NCI-H524 treated with DMSO at 0.1 percent for 48 hours (cell line): Measurements from ENCODE around the gene UBALD2.
"Not testable (repeated sequence)": the region's sequence is repeated elsewhere in the genome, so short reads cannot be mapped to it uniquely, and the experiment has no call there.

Experiments used
- DNase-seq: peaks from one replicate; lab custom pipeline; 2025; lab: John Stamatoyannopoulos, UW

The UBALD2 gene

DNA sequence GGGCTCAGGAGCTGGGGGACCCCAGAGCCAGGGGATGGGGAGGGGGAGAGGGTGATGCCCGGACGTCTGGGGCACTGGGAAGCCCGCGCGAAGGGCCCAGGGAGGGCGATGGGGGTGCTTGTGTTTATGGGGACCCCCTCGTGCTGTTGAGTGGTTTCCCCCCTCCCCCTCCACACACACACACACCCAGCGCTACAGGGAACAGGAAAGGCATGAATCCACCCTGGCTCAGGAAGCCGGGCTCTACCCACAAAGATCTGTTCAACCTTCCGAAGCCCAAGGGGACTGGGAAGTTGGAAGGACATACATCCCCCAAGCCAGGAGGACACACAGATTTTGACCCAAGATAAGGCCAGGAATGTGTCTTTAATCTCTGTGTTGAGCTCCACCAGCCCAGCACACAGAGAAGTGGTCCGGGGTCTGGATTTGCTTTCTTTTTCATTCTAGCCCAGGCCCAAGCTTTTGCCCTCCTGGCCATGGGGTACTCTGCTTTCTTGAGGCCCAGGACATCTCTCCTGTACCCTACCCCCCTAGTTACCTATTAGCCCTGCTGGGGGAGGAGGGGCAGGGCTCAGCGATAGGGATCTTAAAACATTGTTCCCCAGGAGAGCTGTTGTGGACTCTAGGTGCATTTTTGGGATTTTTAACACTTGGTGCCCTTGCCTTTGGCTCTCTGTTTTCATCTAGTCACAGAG lies 1.2 kb downstream of the UBALD2 start:
- no peak for DNase-seq

DNA sequence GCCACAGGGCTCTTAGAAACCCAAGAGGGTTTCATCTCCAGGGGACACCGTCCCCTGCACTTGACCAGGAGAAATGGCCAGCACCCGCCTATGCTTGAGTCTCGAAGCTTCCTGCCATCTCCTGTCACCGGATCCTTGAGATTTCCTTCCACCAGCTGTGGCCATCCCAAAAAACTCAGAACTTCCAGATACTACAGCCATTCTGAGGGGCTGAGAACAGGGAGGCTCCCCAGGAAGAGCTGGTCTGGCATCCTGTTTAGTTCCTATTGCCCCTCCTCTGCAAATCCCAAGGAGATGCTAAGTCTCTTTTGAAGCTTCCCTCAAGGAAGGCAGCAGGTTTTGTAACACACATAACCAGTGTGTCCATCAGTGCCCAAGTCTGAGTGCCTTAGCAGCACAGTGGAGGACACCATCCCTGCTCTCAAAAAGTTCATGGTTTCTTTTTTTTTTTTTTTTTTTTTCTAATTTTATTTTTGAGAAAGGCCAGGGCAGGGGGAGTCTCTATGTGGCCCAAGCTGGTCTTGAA lies 2.0 kb downstream of the UBALD2 start:
- no peak for DNase-seq

DNA sequence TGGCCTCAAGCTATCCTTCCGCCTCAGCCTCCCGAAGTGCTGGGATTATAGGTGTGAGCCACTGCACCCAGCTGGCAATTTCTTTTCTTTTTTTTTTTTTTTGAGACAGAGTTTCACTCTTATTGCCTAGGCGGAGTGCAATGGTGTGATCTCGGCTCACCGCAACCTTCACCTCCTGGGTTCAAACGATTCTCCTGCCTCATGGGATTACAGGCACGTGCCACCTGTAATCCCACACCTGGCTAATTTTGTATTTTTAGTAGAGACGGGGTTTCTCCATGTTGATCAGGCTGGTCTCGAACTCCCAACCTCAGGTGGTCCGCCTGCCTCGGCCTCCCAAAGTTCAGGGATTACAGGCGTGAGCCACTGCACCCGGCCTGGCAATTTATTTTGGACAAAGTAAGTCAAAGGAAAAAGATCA lies 2.4 kb downstream of the UBALD2 start:
- DNase-seq = not testable (repeated sequence)

DNA sequence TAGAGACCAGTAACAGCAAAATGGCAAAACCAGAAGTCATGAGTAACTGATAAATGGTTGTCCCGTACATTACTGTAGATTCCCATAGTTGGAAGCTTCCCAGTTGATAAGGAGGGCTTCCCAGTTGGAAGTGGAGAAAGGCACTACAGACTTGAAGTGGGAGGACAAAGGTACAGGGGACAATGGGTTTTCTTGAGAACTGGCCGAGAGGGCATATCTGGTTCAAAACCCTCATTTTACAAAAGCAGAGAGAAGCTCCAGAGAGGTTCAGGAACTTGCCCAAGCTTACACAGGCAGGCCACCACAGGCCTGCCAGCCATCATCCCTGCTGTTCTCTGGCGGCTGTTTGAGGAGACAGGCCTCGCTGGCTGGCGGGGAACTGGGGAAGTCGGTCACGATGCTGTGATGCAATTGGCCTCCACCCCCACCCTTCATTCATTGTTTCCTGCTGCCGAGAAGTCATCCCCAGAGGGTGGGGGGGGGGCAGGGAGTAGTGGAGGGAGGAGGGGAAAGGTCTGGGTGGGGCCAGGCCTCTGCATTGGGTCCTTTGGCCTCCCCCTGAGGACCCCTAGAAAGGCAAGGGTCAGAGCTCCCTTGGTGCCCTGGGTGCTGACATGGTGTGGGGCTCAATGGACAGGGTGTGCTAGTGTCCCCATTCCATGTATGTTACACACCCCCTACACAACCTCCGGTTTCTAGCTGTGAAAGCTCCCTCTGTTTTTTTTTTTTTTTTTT lies 3.0 kb downstream of the UBALD2 start:
- DNase-seq = no peak

DNA sequence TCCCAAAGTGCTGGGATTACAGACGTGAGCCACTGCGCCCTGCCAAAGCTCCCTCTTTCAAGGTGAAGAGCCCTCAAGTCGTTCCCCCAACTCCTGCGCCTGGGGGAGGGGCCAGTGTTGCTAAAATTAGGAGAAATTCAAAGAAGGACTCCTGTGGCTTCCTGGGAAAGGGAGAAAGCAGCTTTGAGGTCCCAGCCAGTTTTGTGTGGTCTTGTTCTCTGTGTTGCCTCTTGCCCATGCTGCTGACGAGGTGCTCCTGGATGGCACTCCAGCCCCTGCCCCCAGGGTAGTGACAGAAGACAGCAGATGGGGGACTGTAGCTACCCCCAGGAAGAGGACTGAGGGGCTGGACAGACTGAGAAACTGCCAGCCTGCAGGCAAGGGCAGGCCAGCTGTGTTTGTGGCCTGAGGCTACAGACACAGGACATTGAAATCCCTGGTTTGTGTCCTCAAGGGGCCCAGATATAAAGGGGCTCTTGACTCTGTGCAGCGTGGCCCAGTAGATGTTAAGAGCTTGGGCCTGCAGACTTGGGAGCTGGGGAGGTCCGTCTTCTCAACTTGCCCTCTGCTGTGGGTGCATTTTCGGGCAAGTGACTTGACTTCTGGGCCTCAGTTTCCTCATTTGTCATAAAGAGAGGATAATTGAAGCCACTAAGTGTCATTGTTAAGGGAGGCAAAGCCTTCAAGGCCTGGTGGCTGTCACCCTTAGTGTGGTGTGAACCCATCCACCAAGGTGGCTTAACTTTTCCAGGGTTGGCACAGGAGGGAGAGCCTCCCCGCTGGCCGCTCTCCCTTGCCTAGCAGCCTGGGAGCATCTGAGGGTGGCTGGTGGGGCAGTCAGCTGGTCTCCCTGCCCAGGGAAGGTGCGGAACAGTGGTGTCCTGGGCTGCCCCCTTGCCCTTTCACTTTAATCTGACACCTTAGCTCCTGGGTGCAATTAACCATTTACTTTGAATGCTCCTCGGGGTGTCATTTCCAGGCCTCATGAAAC lies 4.1 kb downstream of the UBALD2 start:
- DNase-seq = no peak

DNA sequence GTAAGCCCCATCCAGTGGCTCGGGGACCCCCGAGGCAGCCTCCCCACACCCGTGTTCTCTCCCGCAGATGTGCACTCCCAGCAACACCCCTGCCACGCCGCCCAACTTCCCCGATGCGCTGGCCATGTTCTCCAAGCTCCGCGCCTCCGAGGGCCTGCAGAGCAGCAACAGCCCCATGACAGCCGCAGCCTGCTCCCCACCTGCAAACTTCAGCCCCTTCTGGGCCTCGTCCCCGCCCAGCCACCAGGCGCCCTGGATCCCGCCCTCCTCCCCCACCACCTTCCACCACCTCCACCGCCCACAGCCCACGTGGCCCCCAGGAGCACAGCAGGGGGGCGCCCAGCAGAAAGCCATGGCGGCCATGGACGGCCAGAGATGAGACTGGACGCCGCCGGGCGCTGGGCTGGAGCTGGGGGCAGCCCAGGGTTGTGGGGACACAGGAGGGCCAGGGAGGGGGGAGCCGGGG lies 5.0 kb downstream of the UBALD2 start:
- DNase-seq = no peak

DNA sequence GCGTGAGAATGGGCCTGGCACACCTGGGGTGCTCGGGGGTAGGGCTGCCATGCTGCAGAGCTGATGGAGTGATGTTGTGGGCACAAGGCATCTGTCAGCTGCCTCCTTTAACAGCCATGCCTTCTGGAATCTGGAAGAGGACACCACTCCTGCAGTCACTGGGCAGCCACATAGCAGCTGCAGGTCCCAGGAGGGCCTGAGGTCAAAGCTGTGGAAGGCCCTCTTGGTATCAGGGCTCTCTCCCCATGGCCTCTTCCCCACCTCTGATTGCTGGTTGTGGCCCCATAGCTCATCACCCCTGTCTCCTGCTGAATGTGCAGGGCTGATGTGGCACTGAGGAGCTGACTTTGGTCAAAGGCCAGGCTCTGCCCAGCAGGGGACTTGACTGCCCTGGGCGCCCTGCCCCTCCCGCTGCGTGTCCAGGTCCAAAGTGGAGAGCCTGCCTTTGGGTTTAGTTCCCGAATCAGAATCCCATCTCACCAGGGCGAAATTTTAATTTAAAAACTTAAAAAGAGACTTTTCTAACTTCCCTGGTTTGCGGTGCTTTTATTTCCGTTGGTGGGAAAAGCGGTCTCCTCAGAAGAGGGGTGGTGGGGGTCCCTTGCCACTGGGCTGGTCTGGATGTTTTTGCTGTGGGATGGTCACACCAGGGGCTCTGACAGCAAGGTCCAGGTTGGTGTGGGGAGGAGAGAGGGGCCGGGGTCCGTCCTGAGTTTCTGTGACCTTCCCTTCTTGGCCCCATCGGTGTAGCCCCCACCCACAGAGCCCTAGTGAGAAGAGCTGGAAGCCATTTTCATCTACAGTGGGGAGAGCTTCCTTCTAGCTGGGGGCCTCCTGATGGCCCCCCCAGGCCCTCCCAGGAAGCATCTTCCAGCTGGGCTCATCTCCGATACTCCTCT lies 5.9 kb downstream of the UBALD2 start:
- no peak for DNase-seq

DNA sequence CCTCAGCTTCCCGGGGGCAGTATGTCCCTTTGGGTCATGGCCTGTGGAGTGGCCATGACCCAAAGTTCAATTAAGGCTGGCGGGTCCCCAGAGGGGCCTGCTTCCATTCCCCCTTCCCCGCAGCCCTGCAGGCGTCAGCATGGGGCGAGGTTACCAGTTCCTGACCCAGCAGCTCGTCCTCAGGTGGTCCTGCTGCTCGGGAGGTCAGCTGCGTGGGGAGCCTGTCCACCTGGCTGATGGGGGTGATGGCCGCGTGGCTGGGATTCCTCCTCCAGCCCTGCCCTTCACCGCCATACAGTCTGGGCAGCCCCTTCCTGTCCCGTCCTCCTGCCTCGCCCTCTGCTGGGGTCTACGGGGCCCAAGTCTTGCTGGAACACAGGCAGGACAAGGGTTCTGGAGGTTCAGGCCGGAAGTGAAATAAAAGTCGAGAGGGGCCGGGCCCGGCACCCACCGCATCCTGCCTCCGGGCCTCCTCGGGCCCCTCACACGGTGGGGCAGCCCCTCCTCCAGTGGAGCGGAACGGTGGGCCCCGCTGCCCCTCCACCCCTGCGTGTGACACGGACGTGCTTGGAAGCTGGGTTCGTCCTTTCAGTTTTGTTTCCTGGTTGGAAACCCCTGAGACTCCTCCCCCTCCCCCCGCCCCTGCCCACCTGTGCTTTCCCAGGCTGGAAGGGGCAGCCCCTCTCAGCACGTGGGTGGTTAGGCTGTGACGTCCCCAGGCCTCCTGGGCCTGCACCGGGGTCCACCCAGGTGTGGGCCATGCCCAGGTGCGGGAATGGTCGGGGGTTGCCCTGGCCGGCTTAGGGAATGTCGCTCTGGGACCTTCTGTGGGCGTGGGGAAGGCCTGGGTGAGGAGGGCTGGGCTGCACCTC lies 6.8 kb downstream of the UBALD2 start:
- DNase-seq = no peak

DNA sequence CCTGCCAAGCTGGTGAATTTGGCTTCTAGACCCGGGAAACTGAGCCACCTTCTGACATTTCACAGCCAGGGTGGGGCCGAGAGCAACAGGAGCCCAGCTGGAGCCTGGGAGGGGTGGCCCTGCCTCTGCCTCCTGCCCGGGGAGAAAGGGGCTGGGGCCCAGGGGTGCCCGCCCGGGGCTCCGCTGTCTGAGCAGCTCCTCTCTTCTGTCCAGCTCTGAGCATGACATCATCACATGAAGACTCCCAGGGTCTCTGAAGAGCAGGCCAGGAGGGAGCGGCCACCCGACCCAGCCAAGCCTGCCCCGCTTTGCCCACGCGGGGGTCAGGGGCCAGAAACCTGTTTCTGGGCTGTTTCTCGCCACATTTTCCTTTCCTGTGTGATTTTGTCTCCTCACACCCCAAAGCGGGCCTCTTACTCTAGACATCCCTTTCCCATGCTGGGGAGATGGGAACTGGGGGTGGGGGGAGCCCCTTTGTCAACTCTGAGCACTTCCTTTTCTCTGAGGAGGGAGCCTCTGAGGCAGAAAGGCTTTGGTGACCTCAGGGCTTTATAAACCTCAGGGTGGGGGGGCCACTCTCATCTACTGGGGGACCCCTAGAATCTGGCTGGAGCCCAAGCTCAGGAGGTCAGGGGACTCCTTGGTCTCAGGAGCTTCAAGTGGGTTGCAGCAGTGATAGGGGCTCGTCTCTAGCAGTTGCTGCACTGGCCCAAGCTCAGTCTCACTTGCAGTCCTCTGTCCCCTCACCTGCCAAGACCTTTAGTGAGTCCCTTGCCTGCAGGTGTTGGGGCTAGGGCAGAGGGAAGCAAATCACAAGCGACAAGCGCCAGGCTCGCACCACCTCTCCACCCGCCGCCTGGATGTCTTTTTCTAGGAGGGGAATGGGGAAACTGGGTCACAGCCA lies 7.6 kb downstream of the UBALD2 start:
- no peak for DNase-seq

DNA sequence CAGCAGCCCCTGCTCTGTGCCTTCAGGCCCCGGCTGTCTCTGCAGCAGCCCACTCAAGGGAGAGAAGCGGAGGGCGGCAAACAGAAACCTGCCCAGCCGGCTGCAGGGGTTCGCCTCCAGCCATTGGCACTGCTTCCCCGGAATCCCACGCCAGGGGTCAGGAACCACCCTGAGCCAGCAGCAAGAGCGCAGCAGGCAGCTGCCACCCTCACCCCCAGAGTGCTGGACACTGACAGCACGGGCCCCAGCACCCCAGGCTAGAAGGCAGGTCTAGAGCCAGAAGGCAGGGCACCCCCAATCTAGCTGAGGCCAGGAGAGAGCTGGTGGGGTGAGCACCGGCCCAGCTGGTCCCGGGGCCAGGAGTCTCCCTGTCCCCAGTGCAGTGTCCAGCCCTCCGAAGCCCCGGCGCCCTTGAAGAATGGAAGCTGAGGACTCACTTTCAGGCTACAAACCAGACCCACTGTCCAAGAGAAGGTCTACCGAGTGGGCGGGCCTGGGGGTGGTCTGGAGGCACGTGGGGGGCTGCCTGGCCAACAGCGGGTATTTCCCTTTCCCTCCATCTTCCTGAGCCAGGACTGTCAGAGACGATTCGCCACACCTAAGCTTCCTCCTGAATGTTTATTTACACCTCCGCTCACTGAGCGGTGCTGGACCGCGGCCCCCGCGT lies 8.4 kb downstream of the UBALD2 start:
- no peak for DNase-seq

DNA sequence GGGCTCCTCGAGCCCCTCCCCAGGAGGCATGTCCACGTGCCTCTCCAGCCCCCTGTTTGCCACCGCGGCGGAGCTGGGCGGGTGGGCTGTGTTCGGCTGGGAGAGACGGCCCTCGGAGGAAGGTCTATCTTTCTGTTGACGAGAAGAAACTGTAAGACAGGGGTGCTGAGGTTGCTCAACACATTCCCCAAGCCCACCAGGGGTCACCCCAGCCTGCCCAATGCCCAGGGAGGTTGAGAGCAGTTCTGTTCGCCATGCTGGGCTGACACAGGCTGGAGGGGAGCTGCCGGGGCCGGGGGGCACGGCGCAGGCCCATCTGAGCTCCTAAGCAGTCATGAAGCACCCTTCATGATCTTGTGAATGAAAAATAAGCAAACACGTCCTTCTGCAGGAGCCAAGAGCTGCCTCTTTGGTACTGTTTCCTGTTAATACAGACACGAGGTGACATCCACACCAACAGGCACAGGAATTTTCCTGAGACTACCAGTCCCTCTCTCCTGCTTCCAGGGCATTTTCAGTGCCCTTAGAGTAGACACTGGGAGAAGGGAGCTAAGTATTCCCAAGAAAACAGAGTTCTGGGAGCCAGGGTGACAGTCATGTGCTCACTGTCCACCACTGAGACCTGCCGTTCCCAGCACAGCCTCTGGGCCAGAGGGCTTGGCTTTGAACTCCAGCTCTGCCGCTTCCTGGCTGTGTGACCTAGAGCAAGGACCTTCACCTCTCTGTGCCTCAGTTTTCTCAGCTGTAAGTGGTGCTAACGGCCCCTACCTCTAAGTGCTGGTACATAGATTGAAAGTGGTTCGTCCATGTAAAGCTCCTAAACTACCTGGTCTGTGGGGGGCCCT lies 9.2 kb downstream of the UBALD2 start:
- DNase-seq = no peak

DNA sequence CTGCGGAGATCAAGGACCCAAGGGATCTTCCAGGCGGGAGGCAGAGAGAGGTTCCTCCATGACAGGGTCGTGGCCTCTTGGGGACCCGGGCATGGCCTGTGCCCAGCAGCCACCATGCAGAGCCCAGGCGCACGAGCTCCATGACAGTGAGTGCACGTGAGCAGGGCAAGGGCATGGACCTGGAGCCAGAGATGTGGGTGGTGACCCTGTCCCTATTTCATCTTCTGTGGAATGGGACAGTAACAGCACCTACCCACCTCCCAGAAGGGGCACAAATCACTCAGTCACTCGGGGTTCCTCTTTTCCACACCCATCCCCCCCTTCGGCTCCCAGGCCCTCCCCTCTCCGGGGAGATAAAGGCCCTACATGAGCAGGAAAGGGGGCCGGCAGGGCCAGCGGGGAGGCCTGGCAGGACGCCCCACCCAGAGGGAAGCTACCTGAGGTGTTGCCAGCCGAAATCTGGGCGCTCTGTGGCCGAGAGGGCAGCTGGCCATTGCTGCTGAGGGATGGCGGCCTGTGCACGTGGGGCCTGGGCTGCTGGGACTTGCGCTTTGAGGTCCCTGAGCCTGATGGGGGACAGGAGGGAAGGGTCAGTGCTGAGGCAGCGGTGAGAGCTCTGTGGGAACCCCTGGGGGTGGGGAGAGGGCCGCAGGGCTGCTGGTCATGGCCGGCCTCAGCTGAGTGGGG lies 10.4 kb downstream of the UBALD2 start:
- DNase-seq = no peak

DNA sequence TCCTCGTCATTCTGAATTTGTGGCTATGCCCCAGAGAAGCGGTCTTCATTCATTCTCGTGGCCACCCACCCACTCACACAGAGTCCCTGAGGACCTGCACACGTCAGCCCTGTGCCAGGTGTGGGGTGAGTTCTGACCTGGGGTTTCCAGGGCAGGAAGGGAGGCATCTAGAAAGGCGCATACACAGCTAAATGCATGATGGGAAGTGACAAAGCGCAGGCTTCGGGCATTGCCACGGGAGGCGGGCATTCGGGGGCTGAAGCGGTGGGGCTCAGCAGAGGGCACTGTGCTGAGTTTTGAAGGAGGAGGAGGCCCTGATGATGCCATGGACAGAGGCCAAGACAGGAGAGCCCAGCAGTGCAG lies 10.9 kb downstream of the UBALD2 start:
- no peak for DNase-seq

DNA sequence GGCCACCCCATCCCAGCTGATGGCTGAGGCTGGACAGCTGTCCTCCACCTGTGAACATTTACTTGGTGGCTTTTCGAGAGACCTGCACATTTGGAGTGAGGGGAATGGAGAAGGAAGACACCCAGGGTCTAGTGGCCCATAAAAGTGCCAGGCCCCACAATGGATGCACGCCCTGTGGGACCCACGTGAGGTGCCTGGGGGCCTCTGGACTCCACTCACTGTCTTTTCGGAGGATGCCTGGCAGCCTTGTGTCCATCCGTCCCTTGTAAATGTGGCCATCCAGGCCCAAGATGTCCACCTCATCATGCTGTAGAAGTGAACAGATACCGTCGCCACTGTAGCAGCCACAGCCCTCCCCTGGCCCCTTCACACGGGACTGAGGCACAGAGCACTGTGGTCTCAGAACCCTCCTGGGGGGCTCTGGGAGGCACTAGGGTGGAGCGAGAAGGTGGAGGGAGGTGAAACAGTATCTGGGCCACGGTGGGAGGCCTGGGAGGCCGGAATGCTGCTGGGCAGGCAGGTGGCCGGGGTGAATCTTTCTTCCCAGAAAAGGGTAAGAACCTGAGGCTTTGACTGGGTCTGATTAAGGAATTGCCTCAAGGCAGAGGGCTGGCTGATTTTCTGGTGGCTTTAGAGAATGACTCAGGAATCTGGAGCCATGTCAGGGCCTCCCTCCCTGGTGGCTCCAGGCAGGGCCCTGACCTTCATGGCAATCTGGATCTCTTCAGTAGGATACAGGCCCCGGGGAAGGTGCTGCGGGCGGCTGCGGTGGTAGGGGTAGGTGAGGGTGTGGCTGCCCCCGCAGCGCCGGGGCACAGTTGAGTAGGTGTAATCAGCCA lies 11.5 kb downstream of the UBALD2 start:
- DNase-seq = no peak

DNA sequence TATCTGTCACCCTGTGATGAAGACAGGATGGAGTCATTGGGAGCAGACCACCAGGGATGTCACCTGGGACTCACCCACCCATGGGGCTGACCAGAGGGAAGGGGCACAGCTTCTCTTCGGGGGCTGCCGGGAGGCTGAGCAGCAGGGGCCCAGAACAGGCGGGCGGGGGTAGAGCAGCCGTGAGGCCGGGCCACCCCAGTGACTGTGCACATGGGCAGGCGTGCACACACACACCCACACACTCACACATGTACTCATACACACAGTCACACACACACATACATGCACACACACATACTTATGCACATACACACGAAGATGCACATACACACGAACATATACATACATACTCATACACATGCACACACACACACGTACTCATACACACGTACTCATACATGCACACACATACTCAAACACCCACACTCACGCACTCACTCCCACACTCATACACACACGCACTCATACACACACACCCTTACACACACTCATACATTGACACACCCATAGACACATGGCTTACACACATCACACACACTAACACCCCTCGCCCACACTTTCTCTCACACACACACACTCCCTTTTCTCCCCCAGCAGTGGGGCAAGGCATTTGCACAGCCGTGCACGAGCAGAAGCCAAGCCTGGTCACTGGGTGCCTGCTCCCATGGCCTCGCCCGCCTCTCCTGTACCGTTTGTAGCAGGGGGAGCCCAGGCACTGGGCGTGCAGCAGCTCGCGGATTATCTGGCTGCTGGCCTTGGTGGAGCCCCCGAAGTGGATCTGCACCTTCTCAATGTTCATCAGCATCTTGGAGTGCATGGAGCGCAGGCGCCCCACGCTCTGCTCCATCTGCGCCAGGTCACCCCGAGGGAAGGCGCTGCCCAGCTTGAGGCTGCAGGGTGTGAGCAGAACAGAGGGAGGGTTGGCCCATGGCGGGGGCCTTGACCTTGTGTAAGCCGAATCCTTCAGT lies 12.4 kb downstream of the UBALD2 start:
- no peak for DNase-seq
